CD4-positive, alpha-beta T cell treated with Interleukin-10 for 1 hour (primary cell): Measurements from ENCODE around the gene EWSR1.
"Not testable (repeated sequence)": the region's sequence is repeated elsewhere in the genome, so short reads cannot be mapped to it uniquely, and the experiment has no call there.

Experiments used
- DNase-seq: peaks from one replicate; pipeline ENCODE4 v3.0.0-alpha.2; 2020

Gene EWSR1

GRCh38 chr22:29341056-29341848 lies 73.2 kb downstream of the EWSR1 start:
- DNase-seq: no peak

GRCh38 chr22:29341849-29342127 lies 73.7 kb downstream of the EWSR1 start:
- DNase-seq: no peak

DNA sequence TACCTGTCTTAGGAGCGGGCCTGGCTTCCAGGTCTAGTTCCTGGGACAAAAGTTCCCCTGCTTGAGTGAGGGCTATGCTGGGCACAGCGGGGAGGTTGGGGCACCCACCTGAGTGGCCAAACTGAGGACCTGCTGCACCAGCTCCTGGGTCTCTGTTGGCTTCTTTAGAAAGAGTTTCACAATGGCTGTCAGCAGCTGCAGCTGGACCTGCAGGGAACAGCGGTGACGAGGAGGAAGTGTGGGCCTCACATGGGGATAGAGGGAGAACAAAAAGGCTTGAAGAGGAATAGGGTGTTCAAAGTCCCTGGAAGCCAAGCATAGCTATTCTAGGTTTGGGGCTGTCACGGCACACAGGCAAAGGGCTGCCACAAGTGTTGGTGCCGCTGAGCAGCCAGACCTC lies 74.1 kb downstream of the EWSR1 start:
- no peak for DNase-seq

DNA sequence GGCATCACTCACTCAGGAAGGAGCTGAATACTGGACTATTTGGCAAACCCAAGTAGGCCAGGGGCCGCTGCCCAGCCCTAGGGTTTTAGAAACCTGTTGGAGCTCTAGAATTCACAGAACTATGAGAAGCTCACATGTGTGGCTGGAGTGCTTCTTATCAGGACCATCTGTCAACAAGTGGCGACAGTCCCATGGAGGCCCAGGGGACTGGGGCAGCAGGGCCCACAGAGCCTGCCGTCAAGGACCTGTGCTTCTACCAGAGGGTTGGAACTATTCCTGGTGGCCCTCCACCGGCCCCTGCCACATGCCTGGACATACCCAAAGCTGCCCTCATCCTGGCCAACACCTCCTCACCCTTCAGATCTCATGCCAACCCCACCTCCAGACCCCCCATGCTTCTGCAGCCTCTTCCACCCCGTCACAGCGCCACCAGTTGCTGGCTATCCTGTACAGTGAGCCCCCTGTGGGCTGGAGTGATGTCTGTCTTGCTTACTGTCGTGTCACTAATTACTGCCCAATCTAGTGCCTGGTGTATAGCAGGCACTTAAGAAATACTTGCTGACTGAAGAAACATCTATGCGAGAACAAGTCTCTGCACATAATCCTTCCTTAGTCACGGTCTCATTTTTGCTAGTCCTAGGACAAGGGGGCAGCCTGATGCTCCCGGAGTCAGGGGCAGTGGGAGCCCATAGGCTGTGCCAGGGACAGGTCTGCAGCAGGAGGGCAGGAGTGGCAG lies 74.7 kb downstream of the EWSR1 start:
- DNase-seq: no peak

DNA sequence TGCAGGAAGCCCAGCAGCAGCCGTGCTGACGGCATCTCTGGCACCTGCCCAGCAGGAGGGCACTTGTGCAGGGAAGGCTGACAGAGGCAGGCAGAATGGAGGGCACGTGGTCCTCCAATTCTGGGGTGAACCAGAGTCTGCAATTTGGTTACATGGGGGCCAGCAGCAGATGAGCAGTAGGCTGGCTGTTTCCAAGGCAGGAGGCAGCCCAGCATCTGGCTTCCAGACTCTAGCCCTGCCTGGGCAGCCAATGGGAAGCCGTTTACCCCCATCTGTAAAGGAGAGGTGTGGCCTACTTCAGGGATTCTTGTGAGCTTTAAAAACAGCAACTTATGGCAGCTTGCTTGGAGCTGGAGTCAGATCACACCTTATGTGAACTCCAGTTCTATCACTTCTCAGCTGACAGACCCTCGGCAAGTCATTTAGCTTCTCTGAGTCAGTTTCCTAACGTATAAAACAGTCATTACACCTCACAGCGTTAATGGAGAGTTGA lies 75.3 kb downstream of the EWSR1 start:
- no peak for DNase-seq

DNA sequence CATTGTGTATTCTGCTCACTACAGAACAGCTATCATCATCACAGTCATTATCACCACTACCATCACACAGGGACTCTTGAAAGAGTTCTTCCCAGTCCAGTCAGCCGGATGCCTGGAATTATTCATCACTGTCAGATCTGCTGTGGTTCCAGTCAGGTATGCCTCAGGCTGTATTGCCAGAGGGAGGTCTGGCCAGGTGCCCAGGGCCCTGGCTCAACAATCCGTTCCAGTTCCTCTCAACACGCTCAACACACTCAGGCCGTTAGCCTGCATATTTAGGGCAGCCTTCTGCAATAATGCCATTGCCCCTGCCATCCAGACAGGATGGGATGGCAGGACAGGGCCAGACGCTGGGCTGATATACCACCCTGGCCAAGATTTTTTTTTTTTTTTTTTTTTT lies 76.1 kb downstream of the EWSR1 start:
- DNase-seq: no peak

- not testable (repeated sequence) for DNase-seq
Observed at GRCh38 chr22:29344889-29345288, 76.8 kb downstream of the EWSR1 start.

GRCh38 chr22:29345932-29346331 lies 77.9 kb downstream of the EWSR1 start:
- no peak for DNase-seq

- DNase-seq: no peak
Observed at GRCh38 chr22:29346659-29347058, 78.6 kb downstream of the EWSR1 start.

DNA sequence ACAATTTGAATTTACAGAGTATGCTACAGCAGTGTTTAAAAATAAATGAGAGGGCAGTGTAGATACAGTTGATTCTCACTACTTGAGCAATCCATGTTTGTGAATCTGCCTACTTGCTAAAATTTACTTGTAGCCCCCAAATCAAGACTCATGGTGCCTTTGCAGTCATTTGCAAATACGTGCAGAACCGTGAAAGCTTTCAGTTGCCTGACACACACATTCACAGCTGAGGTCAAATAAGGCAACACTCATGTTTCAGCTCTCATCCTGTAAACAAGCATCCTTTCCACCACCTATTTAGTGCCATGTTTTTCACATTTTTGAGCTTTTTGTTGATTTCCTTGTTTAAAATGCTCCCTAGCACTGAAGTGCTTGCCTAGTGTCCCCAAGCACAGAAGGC lies 80.0 kb downstream of the EWSR1 start:
- DNase-seq: no peak

GRCh38 chr22:29348956-29349355 lies 80.9 kb downstream of the EWSR1 start:
- no peak for DNase-seq
